GM12878 (cell line): ENCODE measurements around the gene HDAC3. TPM values are rescaled to one million over a fixed set of nuclear protein-coding genes. Genes with fewer than 3 reads are reported as not detected.

Experiments used
- BHLHE40 ChIP-seq, 2 experiments: fragments of 450-650 bp in 1 of 2; IDR thresholded peaks; 2 replicates each; pipeline ENCODE4 v1.6.1; 2011 to 2017; ENCODE audit warnings: low read depth in 2 of 2, borderline replicate concordance in 1 of 2, improper control_type of control experiment in 1 of 2, low read length in 1 of 2, mild to moderate bottlenecking in 1 of 2
- BMI1 ChIP-seq: fragments of 450-650 bp; IDR thresholded peaks from 2 replicates; pipeline ENCODE4 v1.6.1; 2016; ENCODE audit warnings: mild to moderate bottlenecking, moderate library complexity, borderline replicate concordance
- EGR1 ChIP-seq, 2 experiments: IDR thresholded peaks; 1 replicate in 1 of 2; 2 replicates in 1 of 2; pipeline ENCODE4 v1.6.1; 2011 to 2012; ENCODE audit warnings: low read depth in 2 of 2, low read length in 2 of 2, borderline replicate concordance in 1 of 2, mild to moderate bottlenecking in 1 of 2, moderate library complexity in 1 of 2
- GABPA ChIP-seq: IDR thresholded peaks from 2 replicates; pipeline ENCODE4 v1.6.1; 2014; ENCODE audit warnings: antibody characterized with exemption, low read depth, mild to moderate bottlenecking, inconsistent platforms
- JUND ChIP-seq: IDR thresholded peaks from 2 replicates; pipeline ENCODE4 v1.6.1; 2012; ENCODE audit warnings: low read depth, mild to moderate bottlenecking, low read length, improper control_type of control experiment, moderate library complexity
- NFXL1 ChIP-seq: fragments of 450-650 bp; IDR thresholded peaks from 2 replicates; pipeline ENCODE4 v1.6.1; 2017; ENCODE audit warnings: antibody characterized with exemption, mild to moderate bottlenecking, borderline replicate concordance
- NR2F1 ChIP-seq: fragments of 450-650 bp; conservative IDR thresholded peaks from 2 replicates; pipeline ENCODE4 v1.6.1; 2017; ENCODE audit warnings: mild to moderate bottlenecking
- RB1 ChIP-seq: fragments of 450-650 bp; formaldehyde crosslinking; IDR thresholded peaks from 2 replicates; pipeline ENCODE4 v1.6.1; 2017; ENCODE audit warnings: mild to moderate bottlenecking, borderline replicate concordance
- RCOR1 ChIP-seq: conservative IDR thresholded peaks from 2 replicates; pipeline ENCODE4 v1.6.1; 2012; ENCODE audit warnings: low read depth, low read length, improper control_type of control experiment
- SUZ12 ChIP-seq: fragments of 200-600 bp; sonication (generic); IDR thresholded peaks from one replicate; pipeline ENCODE4 v1.6.1; 2018; ENCODE audit warnings: antibody characterized with exemption, mild to moderate bottlenecking; ENCODE audit not compliant: unreplicated experiment
- TAF1 ChIP-seq: IDR thresholded peaks from 2 replicates; pipeline ENCODE4 v1.6.1; 2011; ENCODE audit warnings: mild to moderate bottlenecking, low read depth, low read length, borderline replicate concordance
- YY1 ChIP-seq: IDR thresholded peaks from 2 replicates; pipeline ENCODE4 v1.6.1; 2011; ENCODE audit warnings: low read depth, mild to moderate bottlenecking, low read length
- ZBTB4 ChIP-seq: fragments of 450-650 bp; formaldehyde crosslinking; IDR thresholded peaks from 2 replicates; pipeline ENCODE4 v1.4.0; 2022; ENCODE audit warnings: mild to moderate bottlenecking, moderate library complexity
- ZNF217 ChIP-seq: fragments of 450-650 bp; IDR thresholded peaks from 2 replicates; pipeline ENCODE4 v1.6.1; 2017; ENCODE audit warnings: antibody characterized with exemption, mild to moderate bottlenecking
- ZNF24 ChIP-seq: fragments of 450-650 bp; IDR thresholded peaks from 2 replicates; pipeline ENCODE4 v1.6.1; 2017; ENCODE audit warnings: antibody characterized with exemption, mild to moderate bottlenecking
- polyA plus RNA-seq, 11 experiments: library from polyadenylated mRNA; depleted of rRNA in 4 of 11; unstranded in 6 of 11; stranded (reverse) in 5 of 11; fragments of >200 nt; fragmentation: Nextera tagmentation in 4 of 11; fragmentation: Illumina TruSeq in 1 of 11; extraction: Ambion mirVana in 4 of 11; extraction: Trizol in 1 of 11; gene quantifications; 1 replicate in 1 of 11; 2 replicates in 10 of 11; pipeline versions ENCODE4 v1.2.1 to v1.2.3, GENCODE V29; 2011 to 2016; ENCODE audit warnings: inconsistent platforms in 2 of 11, missing spikeins in 2 of 11, low read depth in 1 of 11
- total RNA-seq, 4 experiments: library from RNA; depleted of rRNA in 3 of 4; stranded (reverse); fragments of >200 nt in 3 of 4; fragmentation: Illumina TruSeq in 1 of 4; extraction: Trizol in 1 of 4; gene quantifications; 2 replicates each; pipeline versions ENCODE4 v1.2.1 to v1.2.3, GENCODE V29; 2013 to 2021
- TF ChIP-seq, protein P1 (sequence below): fragments of 150-350 bp; IDR thresholded peaks from 2 replicates; pipeline ENCODE4 v1.6.1; 2016; ENCODE audit warnings: low read depth, low read length
- TF ChIP-seq, protein P2 (sequence below): fragments of 450-650 bp; IDR thresholded peaks from 2 replicates; pipeline ENCODE4 v1.6.1; 2017; ENCODE audit warnings: mild to moderate bottlenecking
- TF ChIP-seq, protein P3 (sequence below): fragments of 450-650 bp; IDR thresholded peaks from 2 replicates; pipeline ENCODE4 v1.6.1; 2018; ENCODE audit warnings: borderline replicate concordance, mild to moderate bottlenecking; ENCODE audit not compliant: partially characterized antibody

Gene HDAC3
- total and polyA plus RNA-seq, 10 of the 15 experiments (the other 5 are each of a cell fraction or from before 2014, with no cell fraction given) = 62.2 to 140 (median 112) TPM

DNA sequence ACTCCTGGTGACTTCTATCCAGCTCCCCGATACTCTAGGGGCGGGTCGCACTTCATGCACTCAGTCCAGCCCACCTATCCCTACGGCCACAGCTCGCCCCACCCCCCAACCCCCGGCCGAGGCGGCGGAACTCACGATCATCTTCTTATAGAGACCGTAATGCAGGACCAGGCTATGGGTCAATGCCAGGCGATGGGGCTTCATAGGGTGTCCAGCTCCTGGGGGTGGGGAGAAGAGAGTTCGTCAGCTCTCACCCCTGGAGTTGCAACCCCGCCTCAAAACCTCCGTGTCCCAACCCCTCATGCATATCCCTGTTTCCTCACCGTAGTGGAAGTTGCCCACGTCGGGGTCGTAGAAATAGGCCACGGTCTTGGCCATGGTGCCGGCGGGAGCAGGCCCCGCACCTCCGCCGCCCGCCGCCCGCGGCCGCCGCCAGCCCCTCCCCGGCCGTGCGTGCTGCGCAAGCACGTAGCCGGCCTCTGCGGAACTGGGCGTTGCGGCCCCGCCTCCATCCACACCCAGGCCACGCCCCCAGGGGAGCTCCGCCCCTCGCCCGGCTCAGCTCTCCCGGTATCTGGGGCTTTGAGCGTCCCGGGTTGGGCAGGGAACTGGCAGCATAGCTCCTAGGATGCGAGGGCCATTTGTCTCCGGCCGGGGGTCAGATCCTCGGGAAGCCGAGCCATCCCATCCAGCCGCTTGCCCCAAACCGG is at the start of gene HDAC3, which contains the start of gene RELL2 (continued):
- no peak for TF ChIP-seq BMI1
- TF ChIP-seq RCOR1 = no peak
- TF ChIP-seq GABPA = no peak
- no peak; the same call in 1 of the 2 replicates for TF ChIP-seq TAF1
- no peak for TF ChIP-seq SUZ12
- TF ChIP-seq BHLHE40 (IDR thresholded peaks at IDR 0.05; ENCODE audit: borderline replicate concordance in 1 of 2, low read depth in 2 of 2, low read length in 1 of 2) = peak; percentile 3 to 52; a peak in 1 of 4 replicates
- no peak for TF ChIP-seq ZNF24
- TF ChIP-seq, protein P1, sequence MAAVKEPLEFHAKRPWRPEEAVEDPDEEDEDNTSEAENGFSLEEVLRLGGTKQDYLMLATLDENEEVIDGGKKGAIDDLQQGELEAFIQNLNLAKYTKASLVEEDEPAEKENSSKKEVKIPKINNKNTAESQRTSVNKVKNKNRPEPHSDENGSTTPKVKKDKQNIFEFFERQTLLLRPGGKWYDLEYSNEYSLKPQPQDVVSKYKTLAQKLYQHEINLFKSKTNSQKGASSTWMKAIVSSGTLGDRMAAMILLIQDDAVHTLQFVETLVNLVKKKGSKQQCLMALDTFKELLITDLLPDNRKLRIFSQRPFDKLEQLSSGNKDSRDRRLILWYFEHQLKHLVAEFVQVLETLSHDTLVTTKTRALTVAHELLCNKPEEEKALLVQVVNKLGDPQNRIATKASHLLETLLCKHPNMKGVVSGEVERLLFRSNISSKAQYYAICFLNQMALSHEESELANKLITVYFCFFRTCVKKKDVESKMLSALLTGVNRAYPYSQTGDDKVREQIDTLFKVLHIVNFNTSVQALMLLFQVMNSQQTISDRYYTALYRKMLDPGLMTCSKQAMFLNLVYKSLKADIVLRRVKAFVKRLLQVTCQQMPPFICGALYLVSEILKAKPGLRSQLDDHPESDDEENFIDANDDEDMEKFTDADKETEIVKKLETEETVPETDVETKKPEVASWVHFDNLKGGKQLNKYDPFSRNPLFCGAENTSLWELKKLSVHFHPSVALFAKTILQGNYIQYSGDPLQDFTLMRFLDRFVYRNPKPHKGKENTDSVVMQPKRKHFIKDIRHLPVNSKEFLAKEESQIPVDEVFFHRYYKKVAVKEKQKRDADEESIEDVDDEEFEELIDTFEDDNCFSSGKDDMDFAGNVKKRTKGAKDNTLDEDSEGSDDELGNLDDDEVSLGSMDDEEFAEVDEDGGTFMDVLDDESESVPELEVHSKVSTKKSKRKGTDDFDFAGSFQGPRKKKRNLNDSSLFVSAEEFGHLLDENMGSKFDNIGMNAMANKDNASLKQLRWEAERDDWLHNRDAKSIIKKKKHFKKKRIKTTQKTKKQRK = no peak
- peak; percentile 63; the same call in 1 of the 2 replicates for TF ChIP-seq NFXL1
- no peak for TF ChIP-seq ZNF217
- 0 out of 2 replicates have a peak, but pooled peaks have one; percentile 51 for TF ChIP-seq RB1
- peak; percentile 40 to 86; a peak in 2 of 3 replicates for TF ChIP-seq EGR1 (IDR thresholded peaks at IDR 0.05; ENCODE audit: borderline replicate concordance in 1 of 2, low read depth in 2 of 2, low read length in 2 of 2)
- TF ChIP-seq YY1 = no peak
- no peak for TF ChIP-seq ZBTB4 (CRISPR knock-in tag)
- TF ChIP-seq, protein P2, sequence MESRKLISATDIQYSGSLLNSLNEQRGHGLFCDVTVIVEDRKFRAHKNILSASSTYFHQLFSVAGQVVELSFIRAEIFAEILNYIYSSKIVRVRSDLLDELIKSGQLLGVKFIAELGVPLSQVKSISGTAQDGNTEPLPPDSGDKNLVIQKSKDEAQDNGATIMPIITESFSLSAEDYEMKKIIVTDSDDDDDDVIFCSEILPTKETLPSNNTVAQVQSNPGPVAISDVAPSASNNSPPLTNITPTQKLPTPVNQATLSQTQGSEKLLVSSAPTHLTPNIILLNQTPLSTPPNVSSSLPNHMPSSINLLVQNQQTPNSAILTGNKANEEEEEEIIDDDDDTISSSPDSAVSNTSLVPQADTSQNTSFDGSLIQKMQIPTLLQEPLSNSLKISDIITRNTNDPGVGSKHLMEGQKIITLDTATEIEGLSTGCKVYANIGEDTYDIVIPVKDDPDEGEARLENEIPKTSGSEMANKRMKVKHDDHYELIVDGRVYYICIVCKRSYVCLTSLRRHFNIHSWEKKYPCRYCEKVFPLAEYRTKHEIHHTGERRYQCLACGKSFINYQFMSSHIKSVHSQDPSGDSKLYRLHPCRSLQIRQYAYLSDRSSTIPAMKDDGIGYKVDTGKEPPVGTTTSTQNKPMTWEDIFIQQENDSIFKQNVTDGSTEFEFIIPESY = no peak
- TF ChIP-seq, protein P3, sequence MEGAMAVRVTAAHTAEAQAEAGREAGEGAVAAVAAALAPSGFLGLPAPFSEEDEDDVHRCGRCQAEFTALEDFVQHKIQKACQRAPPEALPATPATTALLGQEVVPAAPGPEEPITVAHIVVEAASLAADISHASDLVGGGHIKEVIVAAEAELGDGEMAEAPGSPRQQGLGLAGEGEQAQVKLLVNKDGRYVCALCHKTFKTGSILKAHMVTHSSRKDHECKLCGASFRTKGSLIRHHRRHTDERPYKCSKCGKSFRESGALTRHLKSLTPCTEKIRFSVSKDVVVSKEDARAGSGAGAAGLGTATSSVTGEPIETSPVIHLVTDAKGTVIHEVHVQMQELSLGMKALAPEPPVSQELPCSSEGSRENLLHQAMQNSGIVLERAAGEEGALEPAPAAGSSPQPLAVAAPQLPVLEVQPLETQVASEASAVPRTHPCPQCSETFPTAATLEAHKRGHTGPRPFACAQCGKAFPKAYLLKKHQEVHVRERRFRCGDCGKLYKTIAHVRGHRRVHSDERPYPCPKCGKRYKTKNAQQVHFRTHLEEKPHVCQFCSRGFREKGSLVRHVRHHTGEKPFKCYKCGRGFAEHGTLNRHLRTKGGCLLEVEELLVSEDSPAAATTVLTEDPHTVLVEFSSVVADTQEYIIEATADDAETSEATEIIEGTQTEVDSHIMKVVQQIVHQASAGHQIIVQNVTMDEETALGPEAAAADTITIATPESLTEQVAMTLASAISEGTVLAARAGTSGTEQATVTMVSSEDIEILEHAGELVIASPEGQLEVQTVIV = no peak
- TF ChIP-seq JUND = no peak
- TF ChIP-seq NR2F1 = peak; percentile 50; the same call in 1 of the 2 replicates
